Umbilical cord (tissue), 2 donors: Measurements from ENCODE around the gene IFNL4. TPM values are rescaled to one million over a fixed set of nuclear protein-coding genes. Genes with fewer than 3 reads are reported as not detected.
A peak's percentile ranks its signal among the peaks of the same experiment; 100 is the strongest.
"Not testable (repeated sequence)": the region's sequence is repeated elsewhere in the genome, so short reads cannot be mapped to it uniquely, and the experiment has no call there.

Experiments
- DNase-seq: peaks from one replicate; pipeline ENCODE4 v3.0.0-alpha.2; 2015; ENCODE audit warnings: low spot score
- total RNA-seq: library from RNA; depleted of rRNA; stranded (reverse); fragments of >200 nt; gene quantifications from one replicate; pipeline ENCODE4 v1.2.3, GENCODE V29; 2014; ENCODE audit warnings: low replicate concordance; ENCODE audit not compliant: insufficient read depth

The IFNL4 gene
- not detected for total RNA-seq

GRCh38 chr19:39248806-39249205, at the start of gene IFNL4:
TSS of gene IFNL4 (minus strand) at chr19:39248856.
- DNase-seq = no peak

DNA sequence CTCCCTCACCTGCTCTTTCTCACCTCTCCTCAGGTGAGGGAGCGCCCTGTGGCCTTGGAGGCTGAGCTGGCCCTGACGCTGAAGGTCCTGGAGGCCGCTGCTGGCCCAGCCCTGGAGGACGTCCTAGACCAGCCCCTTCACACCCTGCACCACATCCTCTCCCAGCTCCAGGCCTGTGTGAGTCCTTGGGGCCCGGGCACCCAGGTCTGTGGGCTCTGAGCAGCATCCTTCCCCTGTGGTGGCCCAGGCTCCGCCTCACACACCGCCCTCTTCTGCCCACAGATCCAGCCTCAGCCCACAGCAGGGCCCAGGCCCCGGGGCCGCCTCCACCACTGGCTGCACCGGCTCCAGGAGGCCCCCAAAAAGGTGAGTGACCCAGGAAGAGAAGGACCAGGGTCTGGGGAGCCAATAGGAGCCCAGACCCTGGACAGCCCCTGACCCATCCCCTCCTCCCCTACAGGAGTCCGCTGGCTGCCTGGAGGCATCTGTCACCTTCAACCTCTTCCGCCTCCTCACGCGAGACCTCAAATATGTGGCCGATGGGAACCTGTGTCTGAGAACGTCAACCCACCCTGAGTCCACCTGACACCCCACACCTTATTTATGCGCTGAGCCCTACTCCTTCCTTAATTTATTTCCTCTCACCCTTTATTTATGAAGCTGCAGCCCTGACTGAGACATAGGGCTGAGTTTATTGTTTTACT, 49.4 kb upstream of the IFNL4 start:
- DNase-seq = no peak

GRCh38 chr19:39296906-39297305, 48.2 kb upstream of the IFNL4 start:
- no peak for DNase-seq

DNA sequence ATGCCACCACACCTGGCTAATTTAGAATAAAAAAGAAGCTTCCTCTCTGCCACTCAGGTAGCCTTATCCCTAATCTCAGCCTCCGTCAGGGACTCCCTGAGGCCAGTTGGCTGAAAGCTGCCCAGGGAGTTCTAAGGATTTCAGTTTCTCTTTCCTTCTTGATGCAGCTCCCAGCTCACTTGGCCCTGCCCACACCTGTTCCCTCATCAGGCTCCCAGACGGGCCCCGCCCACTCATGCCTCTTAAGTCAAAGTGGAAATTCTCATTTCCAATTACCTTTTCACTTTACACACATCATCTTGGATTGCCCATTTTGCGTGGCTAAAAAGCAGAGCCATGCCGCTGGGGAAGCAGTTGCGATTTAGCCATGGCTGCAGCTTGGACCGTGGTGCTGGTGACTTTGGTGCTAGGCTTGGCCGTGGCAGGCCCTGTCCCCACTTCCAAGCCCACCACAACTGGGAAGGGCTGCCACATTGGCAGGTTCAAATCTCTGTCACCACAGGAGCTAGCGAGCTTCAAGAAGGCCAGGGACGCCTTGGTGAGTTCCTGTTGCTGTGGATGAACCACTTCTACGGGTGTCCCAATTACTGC, 47.5 kb upstream of the IFNL4 start, which contains the start of gene IFNL1:
Gene IFNL1, plus strand, starts transcription at position 353 of the 591 bp plus-strand sequence. Its CDS starts 15 bp downstream, at position 368.
- no peak for DNase-seq

DNA sequence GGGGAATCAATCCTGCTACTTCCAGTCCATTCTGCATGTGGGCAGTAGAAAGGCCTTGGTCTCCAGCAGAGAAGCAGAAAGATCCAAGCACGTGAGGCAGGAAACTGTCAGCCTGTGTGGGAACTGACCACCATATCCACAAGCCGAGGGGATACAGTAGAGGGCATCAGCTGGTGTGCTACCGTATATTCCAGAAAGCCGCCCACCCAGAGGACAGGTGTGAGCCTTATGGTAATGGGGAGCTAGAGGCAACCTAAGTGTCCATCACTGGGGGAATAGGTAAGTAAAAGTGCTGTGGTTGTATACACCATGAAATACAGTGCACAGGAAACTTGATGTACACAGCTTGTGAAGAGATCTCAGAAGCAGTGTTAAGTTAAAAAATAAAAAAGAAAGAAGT, 44.7 kb upstream of the IFNL4 start:
- no peak for DNase-seq

- DNase-seq = no peak
Measured at GRCh38 chr19:39284032-39284431, 35.4 kb upstream of the IFNL4 start.

DNA sequence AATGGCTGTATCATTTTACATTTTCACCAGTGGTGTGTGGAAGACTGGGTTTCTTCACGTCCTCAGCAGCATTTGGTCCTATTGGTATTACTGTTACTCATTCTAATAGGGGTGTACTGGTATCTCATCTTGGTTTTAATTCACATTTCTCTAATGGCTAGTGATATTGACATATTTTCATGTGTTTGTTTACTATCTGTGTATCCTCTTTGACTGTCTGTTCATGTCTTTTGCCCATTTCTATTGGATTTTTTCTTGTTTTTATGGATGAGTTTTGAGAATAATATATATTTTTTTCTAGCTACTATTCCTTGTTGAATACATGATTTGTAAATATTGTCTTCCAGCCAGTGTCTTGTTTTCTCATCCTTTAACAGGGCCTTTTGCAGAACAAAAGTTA, 33.4 kb upstream of the IFNL4 start:
- no peak for DNase-seq

- no peak for DNase-seq
Measured at GRCh38 chr19:39277598-39277997, 28.9 kb upstream of the IFNL4 start.

GRCh38 chr19:39276740-39277139, 28.1 kb upstream of the IFNL4 start:
- DNase-seq = no peak

- DNase-seq = no peak
Measured at GRCh38 chr19:39275578-39275977, 26.9 kb upstream of the IFNL4 start.

- DNase-seq = not testable (repeated sequence)
Measured at GRCh38 chr19:39273859-39274258, 25.2 kb upstream of the IFNL4 start.

GRCh38 chr19:39270036-39270871, 21.6 kb upstream of the IFNL4 start:
- DNase-seq = no peak

- not testable (repeated sequence) for DNase-seq
Measured at GRCh38 chr19:39269369-39269768, 20.7 kb upstream of the IFNL4 start.

DNA sequence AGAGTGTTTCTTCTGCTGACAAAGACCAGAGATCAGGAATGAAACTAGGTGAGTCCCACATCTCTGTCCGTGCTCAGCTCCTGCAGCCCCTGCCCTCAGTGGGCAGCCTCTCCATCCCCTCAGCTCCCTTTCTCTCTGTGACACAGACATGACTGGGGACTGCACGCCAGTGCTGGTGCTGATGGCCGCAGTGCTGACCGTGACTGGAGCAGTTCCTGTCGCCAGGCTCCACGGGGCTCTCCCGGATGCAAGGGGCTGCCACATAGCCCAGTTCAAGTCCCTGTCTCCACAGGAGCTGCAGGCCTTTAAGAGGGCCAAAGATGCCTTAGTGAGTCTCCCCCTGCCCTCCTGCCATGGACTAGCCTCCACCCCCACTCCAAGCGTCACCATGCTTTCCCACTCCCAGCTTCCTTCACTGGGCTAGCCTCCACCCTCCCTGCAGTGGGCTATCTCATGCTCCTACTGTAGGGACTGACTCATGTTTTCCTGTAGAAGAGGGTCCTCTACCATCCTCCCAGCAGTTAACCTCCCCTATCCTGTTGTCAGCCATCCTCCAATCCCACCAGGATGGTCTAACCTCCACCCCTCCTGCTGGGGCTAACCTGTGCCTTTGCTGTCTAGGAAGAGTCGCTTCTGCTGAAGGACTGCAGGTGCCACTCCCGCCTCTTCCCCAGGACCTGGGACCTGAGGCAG, 20.0 kb upstream of the IFNL4 start:
- not testable (repeated sequence) for DNase-seq

GRCh38 chr19:39268085-39268484, 19.4 kb upstream of the IFNL4 start, which contains the start of gene IFNL2:
TSS of gene IFNL2 (plus strand) at chr19:39268396. CDS start at chr19:39268569, 173 bp downstream.
- not testable (repeated sequence) for DNase-seq

DNA sequence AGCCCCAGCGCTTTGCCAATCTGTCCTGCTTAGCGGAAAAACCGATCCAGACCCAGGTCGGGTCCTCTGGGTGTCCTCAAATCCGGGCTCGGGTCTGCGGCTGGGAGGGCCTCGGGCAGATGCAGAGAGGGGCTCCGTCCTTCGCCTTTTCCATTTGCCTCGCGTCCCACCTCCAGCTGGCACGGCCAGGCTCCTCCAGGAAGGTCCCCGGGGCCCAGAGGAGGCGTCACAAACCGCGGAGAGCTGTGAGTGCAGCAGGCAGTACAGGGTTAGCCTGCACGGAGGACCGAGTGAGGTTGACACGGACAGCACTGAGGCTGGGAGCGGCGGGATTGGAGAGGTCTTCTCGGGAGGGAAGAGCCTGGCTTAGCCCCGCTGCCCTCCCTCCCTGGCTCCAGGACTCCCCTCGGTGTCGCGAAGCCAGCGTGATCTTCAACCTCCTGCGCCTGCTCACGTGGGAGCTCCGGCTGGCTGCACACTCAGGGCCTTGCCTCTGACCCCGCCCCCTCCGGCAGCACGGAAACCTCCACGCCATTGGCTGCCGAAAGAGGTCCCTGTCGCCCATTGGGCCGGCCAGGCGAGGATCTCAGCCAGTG, 16.8 kb upstream of the IFNL4 start:
- no peak for DNase-seq

DNA sequence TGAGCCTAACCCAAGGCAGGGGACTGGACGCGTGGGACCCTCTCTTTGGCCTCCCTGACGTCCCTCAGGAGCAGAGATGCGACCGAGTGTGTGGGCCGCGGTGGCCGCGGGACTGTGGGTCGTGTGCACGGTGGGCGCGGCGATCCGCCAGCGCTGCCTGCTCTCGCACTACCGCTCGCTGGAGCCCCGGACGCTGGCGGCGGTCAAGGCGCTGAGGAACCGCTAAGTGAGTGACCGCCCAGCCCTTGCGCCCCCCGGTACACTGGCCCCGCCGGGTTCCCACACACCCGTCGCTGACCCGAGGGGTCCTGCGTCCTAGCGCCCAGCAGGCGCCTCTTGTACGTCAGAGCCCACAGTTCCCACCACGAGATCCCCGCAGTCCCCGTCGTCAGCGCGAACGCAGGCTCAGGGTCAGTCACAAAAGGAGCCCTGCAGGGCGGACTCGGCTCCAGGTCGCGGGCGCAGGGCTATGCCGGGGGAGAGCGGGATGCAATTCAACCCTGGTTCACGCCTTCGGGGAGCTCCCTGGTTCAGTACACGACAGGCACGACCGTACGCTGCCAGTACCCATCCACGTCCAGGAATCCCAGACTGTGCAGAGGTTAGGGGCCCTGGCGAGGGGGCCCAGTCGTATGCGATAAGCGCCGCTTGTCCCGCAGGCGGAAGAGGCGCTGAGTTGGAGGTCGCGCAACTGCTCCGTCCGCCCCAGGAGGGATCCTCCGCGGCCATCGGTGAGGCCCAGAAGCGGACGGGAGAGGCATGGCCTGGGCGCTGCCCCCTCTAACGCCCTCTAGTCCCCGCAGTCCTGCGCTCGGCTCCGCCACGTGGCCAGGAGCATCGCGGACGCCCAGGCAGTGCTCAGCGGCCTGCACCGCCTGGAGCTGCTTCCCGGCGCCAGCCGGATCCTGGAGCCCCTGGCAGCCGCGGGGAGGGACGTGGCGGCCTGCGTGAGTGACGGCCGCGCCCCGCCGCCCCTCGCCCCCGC, 15.9 kb upstream of the IFNL4 start:
- DNase-seq = peak; percentile 27

DNA sequence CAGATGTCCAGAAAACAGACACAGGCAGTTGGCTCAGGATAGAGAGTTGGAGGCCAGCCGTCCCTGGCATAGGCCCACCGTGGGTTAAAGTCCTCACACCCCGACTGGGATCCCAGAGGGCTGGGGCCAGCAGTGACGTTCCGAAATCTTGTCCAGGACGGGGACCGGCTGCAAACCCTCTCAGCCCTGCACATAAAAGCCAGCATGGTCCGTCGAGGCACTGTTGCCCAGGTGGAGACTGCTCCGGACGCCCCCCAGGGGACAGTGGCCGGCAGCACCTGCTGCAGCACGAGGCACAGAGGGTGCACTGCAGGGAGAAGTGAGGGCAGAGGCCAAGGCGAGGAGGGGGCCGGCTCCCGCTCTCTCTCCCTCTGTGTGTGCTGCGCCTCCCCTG, 15.3 kb upstream of the IFNL4 start:
- no peak for DNase-seq

- no peak for DNase-seq
Measured at GRCh38 chr19:39262496-39262895, 13.8 kb upstream of the IFNL4 start.

DNA sequence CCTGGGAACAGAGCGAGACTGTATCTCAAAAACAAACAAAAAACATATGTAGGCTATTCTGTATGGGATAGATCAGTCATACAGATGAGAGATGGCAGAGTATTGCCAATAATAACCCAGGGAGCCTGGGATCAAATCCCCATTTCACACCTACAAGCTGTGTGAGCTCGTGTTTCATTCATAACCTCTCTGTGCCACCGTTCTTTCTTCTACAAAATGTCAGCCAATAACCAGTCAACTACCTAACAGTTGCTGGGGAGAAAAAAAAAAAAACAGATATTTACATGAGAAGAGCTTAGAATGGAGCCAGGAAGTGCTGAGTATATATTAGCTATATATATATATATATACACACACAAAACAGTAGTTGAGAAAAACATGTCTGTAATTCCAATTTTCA, 13.0 kb upstream of the IFNL4 start:
- no peak for DNase-seq
